ENCODE measurements around the gene HPCAL1. TPM values are rescaled to one million over a fixed set of nuclear protein-coding genes. Genes with fewer than 3 reads are reported as not detected.

Gene HPCAL1
- total RNA-seq, 1 experiment from 2014 or later: 312 TPM

DNA sequence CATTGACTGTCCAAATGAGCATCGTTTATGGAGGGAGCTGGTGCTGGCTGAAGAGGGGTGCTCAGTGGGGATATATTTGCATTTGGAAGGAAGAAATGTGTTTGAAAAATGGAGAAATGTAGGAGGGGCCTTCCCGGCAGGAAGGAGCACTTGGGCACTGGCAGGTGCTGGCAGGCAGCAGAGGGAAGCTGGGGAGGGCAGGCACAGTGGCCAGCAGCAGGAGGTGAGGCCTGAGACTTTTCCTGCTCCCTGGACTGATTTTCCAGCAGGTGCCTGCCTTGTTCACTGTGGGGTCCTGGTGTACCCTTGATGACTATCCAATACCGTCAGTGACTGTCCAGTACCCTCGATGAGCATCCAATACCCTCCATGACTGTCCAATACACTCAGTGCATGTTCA, 20.8 kb upstream of the HPCAL1 start:
- Histone ChIP-seq H3K36me3 (ENCODE audit: low read depth, low read length) (no peaks in the 10 kb centered on the region), H3K9me3 (ENCODE audit: low read length) (no peaks in the 10 kb centered on the region), H3K9me2 (replicated peaks; ENCODE audit: low read length) (no peaks in the 10 kb centered on the region), H3K79me2 (ENCODE audit: low read length) (no peaks in the 10 kb centered on the region), H3K27me3 (ENCODE audit: low read length) (no peaks in the 10 kb centered on the region), H3K4me1 (ENCODE audit: insufficient read depth, low read length) (peaks cover 48% of the 10 kb centered on the region), H3K4me3 (ENCODE audit: low read length) (no peak overlapping the region), H3K4me2 (ENCODE audit: low read length) (no peak overlapping the region), H3F3A (ENCODE audit: low read length, unreplicated experiment) (peaks cover 10% of the 10 kb centered on the region), H4K20me1 (ENCODE audit: low read length) (no peaks in the 10 kb centered on the region), H2AFZ (ENCODE audit: low read length) (no peak overlapping the region), H3K27ac (ENCODE audit: low read length) (peak overlapping the region; percentile 95), H3K9ac (ENCODE audit: low read length) (no peak overlapping the region)
- ATAC-seq (no peak), DNase-seq (no peak)
- intact Hi-C loops (cut with micrococcal nuclease): loop anchor here (2.0 to 5.0 kb wide), 2 partner anchors 19 to 125 kb away; no protein-coding TSS in a partner anchor
- ChIA-PET POLR2A (ENCODE audit: unreplicated experiment) (interaction anchor here (1.2 kb wide), 1 partner anchor 21 kb away, joined by 3 read pairs; the partner anchor contains the start of gene HPCAL1), CTCF (no interaction called here)
- TF ChIP-seq EZH2phosphoT487 (IDR thresholded peaks at IDR 0.05; ENCODE audit: borderline replicate concordance, low read length): no peak
- TF ChIP-seq CTCF (conservative IDR thresholded peaks at IDR 0.05; ENCODE audit: low read depth, low read length): no peak
- no peak for TF ChIP-seq EZH2 (IDR thresholded peaks at IDR 0.05; ENCODE audit: low read length, unreplicated experiment)
- BruUV-seq (replicated peaks): no TSS peak

- H3K36me3 ChIP-seq (ENCODE audit: low read depth, low read length): no peaks in the 10 kb centered on the region
- peaks cover 56% of the 10 kb centered on the region for H3K4me1 ChIP-seq (ENCODE audit: insufficient read depth, low read length)
- no peak overlapping the region for H3K4me3 ChIP-seq (ENCODE audit: low read length)
- no peaks in the 10 kb centered on the region for H3K79me2 ChIP-seq (ENCODE audit: low read length)
- CTCF ChIA-PET: interaction anchor here (1.1 kb wide), 1 partner anchor 127 kb away, joined by 11 read pairs; no protein-coding TSS in a partner anchor
- intact Hi-C loops (cut with micrococcal nuclease): loop anchor here (1.0 to 5.0 kb wide), 3 partner anchors 18 to 125 kb away; no protein-coding TSS in a partner anchor
- no peak overlapping the region for H2AFZ ChIP-seq (ENCODE audit: low read length)
- no peaks in the 10 kb centered on the region for H4K20me1 ChIP-seq (ENCODE audit: low read length)
- H3K9me3 ChIP-seq (ENCODE audit: low read length): no peaks in the 10 kb centered on the region
- no peaks in the 10 kb centered on the region for H3K9me2 ChIP-seq (replicated peaks; ENCODE audit: low read length)
- H3K4me2 ChIP-seq (ENCODE audit: low read length): peak overlapping the region; percentile 42
- POLR2A ChIA-PET (ENCODE audit: unreplicated experiment): interaction anchor here (0.5 to 1.2 kb wide), 2 partner anchors 20 to 31 kb away, joined by 3 to 4 read pairs; partner anchors contain the start of gene HPCAL1
- H3K27ac ChIP-seq (ENCODE audit: low read length): peak overlapping the region; percentile 95
- H3F3A ChIP-seq (ENCODE audit: low read length, unreplicated experiment): peaks cover 10% of the 10 kb centered on the region
- TF ChIP-seq EZH2 (IDR thresholded peaks at IDR 0.05; ENCODE audit: low read length, unreplicated experiment) (no peak), CTCF (conservative IDR thresholded peaks at IDR 0.05; ENCODE audit: low read depth, low read length) (no peak)
- peak overlapping the region; percentile 84 for H3K9ac ChIP-seq (ENCODE audit: low read length)
- DNase-seq: peak; percentile 18
- ATAC-seq: no peak
- H3K27me3 ChIP-seq (ENCODE audit: low read length): no peaks in the 10 kb centered on the region
- BruUV-seq (replicated peaks): TSS peak; percentile 94
Measured at GRCh38 chr2:10282611-10283105, 20.0 kb upstream of the HPCAL1 start.
